Activated CD4-positive, alpha-beta T cell treated with anti-CD3 and anti-CD28 coated beads for 36 hours (primary cell): Measurements from ENCODE around the gene SMIM9. TPM values are rescaled to one million over a fixed set of nuclear protein-coding genes. Genes with fewer than 3 reads are reported as not detected.
A peak's percentile ranks its signal among the peaks of the same experiment; 100 is the strongest.
"Not testable (repeated sequence)": the region's sequence is repeated elsewhere in the genome, so short reads cannot be mapped to it uniquely, and the experiment has no call there.

Experiments
- ATAC-seq: fragments of 200-7000 bp; cut with Tn5 transposase; one replicate; pipeline ENCODE4 v1.10.0; 2021; ENCODE audit warnings: mild to moderate bottlenecking, moderate library complexity
- CTCF ChIA-PET: fragments of 350-600 bp; sonication (Branson Sonifier 250); formaldehyde crosslinking; loops from one replicate; lab custom pipeline; 2021; ENCODE audit warnings: antibody characterized with exemption; lab: Charles Lee
- POLR2A ChIA-PET: fragments of 350-600 bp; sonication (Branson Sonifier 250); formaldehyde crosslinking; loops from one replicate; lab custom pipeline; 2021; ENCODE audit warnings: antibody characterized with exemption, inconsistent platforms; lab: Charles Lee
- DNase-seq: peaks from one replicate; pipeline ENCODE4 v3.0.0-alpha.2; 2020
- H3K27ac Mint-ChIP-seq: one replicate; pipeline ENCODE4 v1.8.0; 2021; ENCODE audit warnings: mixed read lengths
- H3K27me3 Mint-ChIP-seq: one replicate; pipeline ENCODE4 v1.8.0; 2021; ENCODE audit warnings: mixed read lengths
- H3K36me3 Mint-ChIP-seq: one replicate; pipeline ENCODE4 v1.8.0; 2021; ENCODE audit warnings: low read depth, mixed read lengths
- H3K4me1 Mint-ChIP-seq: one replicate; pipeline ENCODE4 v1.8.0; 2021; ENCODE audit warnings: mixed read lengths
- H3K4me3 Mint-ChIP-seq: one replicate; pipeline ENCODE4 v1.8.0; 2021; ENCODE audit warnings: mild to moderate bottlenecking, moderate library complexity, mixed read lengths
- H3K9me3 Mint-ChIP-seq: one replicate; pipeline ENCODE4 v1.8.0; 2021; ENCODE audit warnings: low read depth, mixed read lengths
- intact Hi-C, 2 experiments: fragments of 100-400 bp; cut with DNase I in 1 of 2; cut with micrococcal nuclease in 1 of 2; formaldehyde crosslinking; loops; one replicate each; pipeline versions ENCODE4 v1.14.2 to v1.15.1; 2022 to 2024; cut with DNase I, micrococcal nuclease
- total RNA-seq, 2 experiments: library from RNA; stranded (reverse); gene quantifications; one replicate each; pipeline ENCODE4 v1.2.3, GENCODE V29; 2021

The SMIM9 gene
- total RNA-seq, 2 experiments from 2014 or later: not detected

GRCh38 chrX:154828016-154828408, 6.5 kb downstream of the SMIM9 start:
- Mint-ChIP-seq H3K4me1 (peaks cover 14% of the 10 kb centered on the region), H3K27me3 (no peaks in the 10 kb centered on the region), H3K9me3 (no peaks in the 10 kb centered on the region), H3K36me3 (no peaks in the 10 kb centered on the region), H3K27ac (peak overlapping the region; percentile 47), H3K4me3 (no peak overlapping the region)
- intact Hi-C loops: loop anchor here in 1 of 2 experiments (5.0 kb wide), 1 partner anchor 46 kb away; no protein-coding TSS in a partner anchor
- ChIA-PET CTCF (interaction anchor here (0.6 kb wide), 1 partner anchor 85 kb away, joined by 4 read pairs; no protein-coding TSS in a partner anchor), POLR2A (interaction anchor here (1.3 kb wide), 1 partner anchor 52 kb away, joined by 3 read pairs; no protein-coding TSS in a partner anchor)
- DNase-seq: no peak
- no peak for ATAC-seq

- H3K9me3 Mint-ChIP-seq: no peaks in the 10 kb centered on the region
- ChIA-PET CTCF (interaction anchor here (0.5 to 1.4 kb wide), 3 partner anchors 13 to 85 kb away, joined by 3 to 4 read pairs (median 3); no protein-coding TSS in a partner anchor), POLR2A (no interaction called here)
- H3K27ac Mint-ChIP-seq: no peak overlapping the region
- H3K4me1 Mint-ChIP-seq: peaks cover 14% of the 10 kb centered on the region
- ATAC-seq: peak; percentile 83
- intact Hi-C loops: loop anchor here in 1 of 2 experiments (5.0 kb wide), 1 partner anchor 45 kb away; no protein-coding TSS in a partner anchor
- no peak for DNase-seq
- no peaks in the 10 kb centered on the region for H3K27me3 Mint-ChIP-seq
- H3K36me3 Mint-ChIP-seq: no peaks in the 10 kb centered on the region
- H3K4me3 Mint-ChIP-seq: no peak overlapping the region
Measured at GRCh38 chrX:154827194-154828015, 7.1 kb downstream of the SMIM9 start.

- POLR2A ChIA-PET, CTCF ChIA-PET: not testable (repeated sequence)
- intact Hi-C loops: loop anchor here in 1 of 2 experiments (5.0 kb wide), 1 partner anchor 43 kb away; no protein-coding TSS in a partner anchor
Measured at GRCh38 chrX:154825586-154825985, 8.9 kb downstream of the SMIM9 start.

DNA sequence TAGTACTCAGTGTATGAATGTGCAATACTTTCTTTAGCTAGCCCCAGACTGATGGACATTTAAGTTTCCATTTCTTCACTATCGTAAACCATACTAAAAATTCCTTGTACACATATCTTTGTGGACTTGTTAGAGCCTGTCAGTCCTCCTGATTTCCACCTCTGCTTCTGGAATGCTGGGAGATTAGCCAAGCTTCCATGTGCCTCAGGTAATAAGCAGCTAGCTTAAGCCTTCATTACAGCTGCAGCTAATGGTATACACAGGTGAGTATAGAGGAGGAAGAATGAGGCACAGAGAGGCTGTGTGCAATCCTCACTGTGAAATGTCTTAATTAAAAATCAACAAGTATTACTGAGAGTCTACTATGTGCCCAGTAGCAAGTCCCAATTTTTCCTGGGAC, 9.8 kb downstream of the SMIM9 start:
- Mint-ChIP-seq H3K4me1 (peaks cover 14% of the 10 kb centered on the region), H3K27ac (no peak overlapping the region), H3K36me3 (no peaks in the 10 kb centered on the region), H3K27me3 (no peaks in the 10 kb centered on the region), H3K4me3 (no peak overlapping the region), H3K9me3 (no peaks in the 10 kb centered on the region)
- intact Hi-C loops: loop anchor here in 1 of 2 experiments (5.0 kb wide), 1 partner anchor 42 kb away; no protein-coding TSS in a partner anchor
- CTCF ChIA-PET: interaction anchor here (0.7 kb wide), 1 partner anchor 16 kb away, joined by 3 read pairs; no protein-coding TSS in a partner anchor
- ATAC-seq (no peak), DNase-seq (no peak)
- POLR2A ChIA-PET: no interaction called here

More at GRCh38 chrX:154825586-154825985, 8.9 kb downstream of the SMIM9 start:
- H3K4me3 Mint-ChIP-seq, H3K9me3 Mint-ChIP-seq, H3K27me3 Mint-ChIP-seq, DNase-seq, H3K36me3 Mint-ChIP-seq, H3K27ac Mint-ChIP-seq, ATAC-seq: not testable (repeated sequence)
- H3K4me1 Mint-ChIP-seq: peaks cover 14% of the 10 kb centered on the region

DNA sequence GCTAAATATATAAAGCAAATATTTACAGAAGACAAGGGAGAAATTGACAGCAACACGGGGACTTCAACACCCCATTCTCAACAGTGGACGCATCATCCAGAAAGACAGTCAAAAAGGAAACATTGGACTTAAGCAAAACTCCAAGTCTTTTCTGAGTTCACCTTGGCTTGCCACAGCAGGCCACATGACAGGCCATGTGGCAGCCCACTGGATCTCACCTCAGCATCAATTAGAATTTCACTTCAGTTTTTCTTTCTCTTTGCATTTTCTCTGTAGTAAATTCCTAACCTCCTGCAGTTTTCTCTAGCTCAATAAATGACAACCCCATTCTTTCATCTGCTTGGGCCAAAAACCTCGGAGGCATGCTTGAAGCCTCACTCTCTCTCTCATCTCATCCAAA, 12.4 kb downstream of the SMIM9 start:
- ChIA-PET POLR2A (no interaction called here), CTCF (interaction anchor here (1.9 kb wide), 1 partner anchor 74 kb away, joined by 8 read pairs; no protein-coding TSS in a partner anchor)
- ATAC-seq: no peak
- intact Hi-C loops: no loop called here
- Mint-ChIP-seq H3K4me3 (no peak overlapping the region), H3K27ac (no peak overlapping the region), H3K9me3 (no peaks in the 10 kb centered on the region), H3K4me1 (no peaks in the 10 kb centered on the region), H3K27me3 (no peaks in the 10 kb centered on the region), H3K36me3 (no peaks in the 10 kb centered on the region)
- no peak for DNase-seq

DNA sequence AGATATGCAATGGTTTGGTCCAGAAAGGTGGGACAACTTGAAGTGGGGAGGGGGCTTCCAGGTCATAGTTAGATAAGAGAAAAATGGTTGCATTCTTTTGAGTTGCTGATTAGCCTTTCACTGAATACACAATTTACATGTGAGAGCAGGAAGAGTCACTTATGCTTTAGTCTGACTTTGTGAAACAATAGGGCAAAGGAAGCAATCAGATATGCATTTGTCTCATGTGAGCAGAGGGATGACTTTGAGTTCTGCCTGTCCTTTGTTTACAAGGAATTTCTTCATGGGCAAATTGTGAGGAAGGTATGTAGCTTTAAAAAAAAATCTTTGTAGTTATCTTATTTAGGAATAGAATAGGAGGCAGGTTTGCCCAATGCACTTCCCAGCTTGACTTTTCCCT, 12.9 kb downstream of the SMIM9 start:
- H3K36me3 Mint-ChIP-seq: no peaks in the 10 kb centered on the region

GRCh38 chrX:154819771-154820341, 14.6 kb downstream of the SMIM9 start:
- H3K4me1 Mint-ChIP-seq: no peaks in the 10 kb centered on the region
- intact Hi-C loops: no loop called here
- POLR2A ChIA-PET: no interaction called here
- H3K27me3 Mint-ChIP-seq: no peaks in the 10 kb centered on the region
- no peaks in the 10 kb centered on the region for H3K36me3 Mint-ChIP-seq
- no peak overlapping the region for H3K4me3 Mint-ChIP-seq
- ATAC-seq (no peak), DNase-seq (no peak)
- H3K27ac Mint-ChIP-seq: no peak overlapping the region
- CTCF ChIA-PET: interaction anchor here (1.4 kb wide), 1 partner anchor 23 kb away, joined by 3 read pairs; no protein-coding TSS in a partner anchor
- H3K9me3 Mint-ChIP-seq: no peaks in the 10 kb centered on the region

More for the DNA sequence above, 12.9 kb downstream of the SMIM9 start:
- no peak overlapping the region for H3K4me3 Mint-ChIP-seq
- intact Hi-C loops: no loop called here
- H3K27me3 Mint-ChIP-seq: no peaks in the 10 kb centered on the region
- no peaks in the 10 kb centered on the region for H3K4me1 Mint-ChIP-seq
- no peaks in the 10 kb centered on the region for H3K9me3 Mint-ChIP-seq
- H3K27ac Mint-ChIP-seq: no peak overlapping the region
- CTCF ChIA-PET: interaction anchor here (0.6 to 1.9 kb wide), 3 partner anchors 17 to 73 kb away, joined by 3 to 8 read pairs (median 3); no protein-coding TSS in a partner anchor
- POLR2A ChIA-PET: no interaction called here
- ATAC-seq (no peak), DNase-seq (no peak)

- Mint-ChIP-seq H3K4me3 (no peak overlapping the region), H3K4me1 (no peaks in the 10 kb centered on the region), H3K27me3 (no peaks in the 10 kb centered on the region), H3K36me3 (no peaks in the 10 kb centered on the region), H3K9me3 (no peaks in the 10 kb centered on the region), H3K27ac (no peak overlapping the region)
- ChIA-PET POLR2A (no interaction called here), CTCF (no interaction called here)
- intact Hi-C loops: no loop called here
- ATAC-seq: no peak
- DNase-seq: no peak
Measured at GRCh38 chrX:154818916-154819770, 15.3 kb downstream of the SMIM9 start.

DNA sequence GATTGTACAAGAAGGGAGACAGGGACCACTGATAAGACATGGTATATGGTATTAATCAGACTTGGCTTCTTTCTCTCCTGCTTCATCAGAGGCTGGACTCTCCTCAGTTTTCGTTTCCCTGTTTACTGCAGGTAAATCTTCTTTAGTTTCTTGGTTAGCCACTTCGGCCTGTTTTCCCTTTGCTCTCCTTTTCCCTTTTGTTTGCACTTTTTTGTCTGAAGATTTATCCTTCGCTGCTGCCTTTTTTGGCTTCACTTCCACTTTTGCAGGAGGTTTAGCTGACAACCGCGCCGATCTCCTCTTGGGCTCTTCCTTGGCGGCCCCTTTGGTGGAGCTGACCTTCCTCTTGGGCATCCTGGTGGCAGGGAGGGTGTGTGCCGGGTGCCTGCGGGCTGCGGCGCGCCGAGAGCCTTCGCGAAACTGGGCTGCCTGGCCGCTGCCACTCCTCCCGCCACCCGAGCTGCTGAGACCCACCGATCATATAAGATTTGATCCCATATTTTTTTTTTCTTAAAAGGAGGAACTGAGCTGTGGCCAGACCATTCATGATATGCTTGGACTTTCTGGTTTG, 17.3 kb downstream of the SMIM9 start:
- H3K4me3 Mint-ChIP-seq, H3K4me1 Mint-ChIP-seq, H3K36me3 Mint-ChIP-seq, H3K27me3 Mint-ChIP-seq, intact Hi-C loops, H3K27ac Mint-ChIP-seq, H3K9me3 Mint-ChIP-seq, DNase-seq, ATAC-seq: not testable (repeated sequence)
- ChIA-PET CTCF (interaction anchor here (0.6 to 0.9 kb wide), 2 partner anchors 18 to 332 kb away, joined by 4 to 6 read pairs; partner anchors contain the start of gene SMIM9), POLR2A (interaction anchor here (0.6 kb wide), 1 partner anchor 206 kb away, joined by 3 read pairs; no protein-coding TSS in a partner anchor)

GRCh38 chrX:154816326-154816898, 18.1 kb downstream of the SMIM9 start:
- intact Hi-C loops, H3K27me3 Mint-ChIP-seq, H3K36me3 Mint-ChIP-seq, H3K27ac Mint-ChIP-seq, POLR2A ChIA-PET, ATAC-seq, H3K4me3 Mint-ChIP-seq, H3K9me3 Mint-ChIP-seq, DNase-seq, H3K4me1 Mint-ChIP-seq: not testable (repeated sequence)
- CTCF ChIA-PET: interaction anchor here (0.6 kb wide), 1 partner anchor 40 kb away, joined by 3 read pairs; no protein-coding TSS in a partner anchor
